Measurements from ENCODE around the gene AMOT.

- TF ChIP-seq, protein P1, sequence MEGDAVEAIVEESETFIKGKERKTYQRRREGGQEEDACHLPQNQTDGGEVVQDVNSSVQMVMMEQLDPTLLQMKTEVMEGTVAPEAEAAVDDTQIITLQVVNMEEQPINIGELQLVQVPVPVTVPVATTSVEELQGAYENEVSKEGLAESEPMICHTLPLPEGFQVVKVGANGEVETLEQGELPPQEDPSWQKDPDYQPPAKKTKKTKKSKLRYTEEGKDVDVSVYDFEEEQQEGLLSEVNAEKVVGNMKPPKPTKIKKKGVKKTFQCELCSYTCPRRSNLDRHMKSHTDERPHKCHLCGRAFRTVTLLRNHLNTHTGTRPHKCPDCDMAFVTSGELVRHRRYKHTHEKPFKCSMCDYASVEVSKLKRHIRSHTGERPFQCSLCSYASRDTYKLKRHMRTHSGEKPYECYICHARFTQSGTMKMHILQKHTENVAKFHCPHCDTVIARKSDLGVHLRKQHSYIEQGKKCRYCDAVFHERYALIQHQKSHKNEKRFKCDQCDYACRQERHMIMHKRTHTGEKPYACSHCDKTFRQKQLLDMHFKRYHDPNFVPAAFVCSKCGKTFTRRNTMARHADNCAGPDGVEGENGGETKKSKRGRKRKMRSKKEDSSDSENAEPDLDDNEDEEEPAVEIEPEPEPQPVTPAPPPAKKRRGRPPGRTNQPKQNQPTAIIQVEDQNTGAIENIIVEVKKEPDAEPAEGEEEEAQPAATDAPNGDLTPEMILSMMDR (conservative IDR thresholded peaks at IDR 0.05; ENCODE audit: low read length), result no peak
- no peak for TF ChIP-seq EZH2phosphoT487 (IDR thresholded peaks at IDR 0.05; ENCODE audit: borderline replicate concordance)
Observed at GRCh38 chrX:112768563-112768962, 72.1 kb downstream of the AMOT start.

Measured in Loucy (cell line).